HEK293 (cell line): Measurements from ENCODE around the gene TBX1.

Experiments
- KLF7 ChIP-seq: fragments of 450-650 bp; formaldehyde crosslinking; IDR thresholded peaks from 2 replicates; pipeline ENCODE4 v1.5.1; 2016; ENCODE audit warnings: missing biosample characterization, missing genetic modification characterization, borderline replicate concordance
- RBAK ChIP-seq: fragments of 450-650 bp; formaldehyde crosslinking; IDR thresholded peaks from 2 replicates; pipeline ENCODE4 v1.5.1; 2016; ENCODE audit warnings: missing biosample characterization, missing genetic modification characterization
- SETDB1 ChIP-seq: IDR thresholded peaks from one replicate; pipeline ENCODE4 v1.6.1; 2017; ENCODE audit warnings: mild to moderate bottlenecking, low read length, moderate library complexity, mixed read lengths; ENCODE audit not compliant: insufficient read length
- TCF7L2 ChIP-seq: IDR thresholded peaks from 2 replicates; pipeline ENCODE4 v1.6.1; 2011; ENCODE audit warnings: low read depth, mild to moderate bottlenecking, inconsistent platforms, low read length, moderate library complexity, borderline replicate concordance
- ZNF18 ChIP-seq: fragments of 450-650 bp; formaldehyde crosslinking; IDR thresholded peaks from 2 replicates; pipeline ENCODE4 v1.5.1; 2016; ENCODE audit warnings: missing biosample characterization, missing genetic modification characterization
- ZNF521 ChIP-seq: fragments of 450-650 bp; formaldehyde crosslinking; IDR thresholded peaks from 2 replicates; pipeline ENCODE4 v1.5.1; 2017; ENCODE audit warnings: missing biosample characterization, mild to moderate bottlenecking, missing genetic modification characterization
- ZNF747 ChIP-seq: fragments of 450-650 bp; formaldehyde crosslinking; IDR thresholded peaks from 2 replicates; pipeline ENCODE4 v1.5.1; 2016; ENCODE audit warnings: missing biosample characterization, missing genetic modification characterization
- TF ChIP-seq, protein P1 (sequence below): fragments of 450-650 bp; formaldehyde crosslinking; IDR thresholded peaks from 2 replicates; pipeline ENCODE4 v1.5.1; 2016; ENCODE audit warnings: missing biosample characterization, missing genetic modification characterization

DNA sequence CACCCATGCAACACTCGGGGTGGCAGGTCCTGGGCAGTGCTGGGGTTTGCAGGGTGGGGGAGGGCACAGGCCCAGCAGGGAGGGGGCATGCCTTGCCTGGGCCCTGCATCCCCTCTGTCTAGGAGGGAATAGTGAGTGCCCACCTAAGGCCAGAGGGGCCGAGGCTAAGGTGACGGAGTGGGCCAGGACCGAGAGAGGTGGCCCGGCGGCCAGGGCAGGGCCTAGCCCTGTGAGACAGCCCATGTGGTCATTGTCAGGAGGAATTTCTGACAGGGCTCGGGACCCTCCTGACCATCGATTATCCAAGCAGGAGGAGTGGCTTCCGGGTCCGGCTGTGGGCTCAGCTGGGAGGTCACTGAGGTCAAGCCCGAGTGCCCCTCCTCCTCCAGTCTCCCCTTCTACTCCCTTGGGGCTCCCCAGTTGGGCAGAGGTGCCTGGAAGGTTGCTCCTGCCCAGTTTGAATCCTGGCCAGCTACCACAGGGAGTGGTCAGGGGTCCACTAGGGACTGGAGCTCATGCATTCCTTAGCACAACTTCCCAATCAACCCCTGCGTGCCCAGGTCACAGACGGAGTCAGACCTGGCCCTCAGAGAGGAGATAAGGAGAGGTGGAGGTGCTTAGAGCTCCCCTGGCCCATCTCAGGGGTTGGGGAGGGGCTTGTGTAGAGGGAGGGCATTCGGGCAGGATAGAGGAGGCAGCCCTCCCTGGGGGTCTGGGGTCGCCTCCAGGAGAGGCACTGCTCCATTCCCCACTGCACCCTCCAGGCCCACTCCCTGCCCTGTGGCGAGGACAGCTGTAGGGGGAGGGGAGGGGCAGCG lies 22.5 kb upstream of the TBX1 start:
- TF ChIP-seq RBAK (tag by site-specific recombination) (no peak), ZNF18 (no peak), KLF7 (tag by site-specific recombination) (no peak), SETDB1 (no peak), ZNF521 (no peak), ZNF747 (no peak), TCF7L2 (no peak)
- TF ChIP-seq, protein P1, sequence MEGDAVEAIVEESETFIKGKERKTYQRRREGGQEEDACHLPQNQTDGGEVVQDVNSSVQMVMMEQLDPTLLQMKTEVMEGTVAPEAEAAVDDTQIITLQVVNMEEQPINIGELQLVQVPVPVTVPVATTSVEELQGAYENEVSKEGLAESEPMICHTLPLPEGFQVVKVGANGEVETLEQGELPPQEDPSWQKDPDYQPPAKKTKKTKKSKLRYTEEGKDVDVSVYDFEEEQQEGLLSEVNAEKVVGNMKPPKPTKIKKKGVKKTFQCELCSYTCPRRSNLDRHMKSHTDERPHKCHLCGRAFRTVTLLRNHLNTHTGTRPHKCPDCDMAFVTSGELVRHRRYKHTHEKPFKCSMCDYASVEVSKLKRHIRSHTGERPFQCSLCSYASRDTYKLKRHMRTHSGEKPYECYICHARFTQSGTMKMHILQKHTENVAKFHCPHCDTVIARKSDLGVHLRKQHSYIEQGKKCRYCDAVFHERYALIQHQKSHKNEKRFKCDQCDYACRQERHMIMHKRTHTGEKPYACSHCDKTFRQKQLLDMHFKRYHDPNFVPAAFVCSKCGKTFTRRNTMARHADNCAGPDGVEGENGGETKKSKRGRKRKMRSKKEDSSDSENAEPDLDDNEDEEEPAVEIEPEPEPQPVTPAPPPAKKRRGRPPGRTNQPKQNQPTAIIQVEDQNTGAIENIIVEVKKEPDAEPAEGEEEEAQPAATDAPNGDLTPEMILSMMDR (tag by site-specific recombination): no peak
